GM19043 (cell line): ENCODE data around the gene GRIFIN.
A peak's percentile ranks its signal among the peaks of the same experiment; 100 is the strongest.

Experiments
- ATAC-seq: cut with Tn5 transposase; IDR thresholded peaks from one replicate; pipeline ENCODE4 v1.9.1; 2021; ENCODE audit warnings: low read depth; ENCODE audit not compliant: unreplicated experiment

Gene GRIFIN, protein sequence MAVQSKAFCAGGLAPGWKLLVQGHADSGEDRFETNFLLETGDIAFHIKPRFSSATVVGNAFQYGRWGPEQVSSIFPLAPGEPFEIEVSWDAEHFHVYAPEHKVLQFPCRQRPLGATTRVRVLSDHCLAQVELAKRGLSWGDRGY

GRCh38 chr7:2476298-2476697 is at the start of gene GRIFIN:
Gene GRIFIN (minus strand): TSS chr7:2476398. CDS start chr7:2476383, 15 bp downstream.
- no peak for ATAC-seq

- ATAC-seq = no peak
These were observed 48.8 kb upstream of the GRIFIN start for GRCh38 chr7:2524808-2525657.

GRCh38 chr7:2523941-2524807 is 48.0 kb upstream of the GRIFIN start:
- no peak for ATAC-seq

DNA sequence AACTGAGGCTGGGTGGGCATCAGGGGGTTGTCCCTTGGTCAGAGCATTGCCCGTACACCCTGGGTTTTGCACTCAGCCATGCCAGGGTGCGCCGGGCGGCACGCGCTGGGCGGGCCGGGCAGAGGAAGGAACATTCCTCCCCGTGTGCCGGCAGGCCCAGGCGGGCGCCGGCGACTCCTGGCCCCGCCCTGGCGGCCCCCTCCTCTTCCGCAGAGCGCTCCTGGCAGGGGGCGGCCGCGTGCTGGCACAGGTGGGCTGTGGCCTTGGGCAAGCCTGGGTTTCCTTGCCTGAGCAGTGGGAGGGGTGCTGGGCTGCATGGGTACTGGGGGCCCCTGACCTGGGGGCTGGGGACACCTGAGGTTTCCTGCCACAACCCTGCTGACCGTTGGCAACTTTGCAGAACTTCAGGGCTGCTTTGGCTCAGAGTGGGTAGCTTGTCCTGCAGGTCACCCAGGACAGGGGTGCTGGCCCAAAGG is 47.3 kb upstream of the GRIFIN start:
- ATAC-seq = no peak

DNA sequence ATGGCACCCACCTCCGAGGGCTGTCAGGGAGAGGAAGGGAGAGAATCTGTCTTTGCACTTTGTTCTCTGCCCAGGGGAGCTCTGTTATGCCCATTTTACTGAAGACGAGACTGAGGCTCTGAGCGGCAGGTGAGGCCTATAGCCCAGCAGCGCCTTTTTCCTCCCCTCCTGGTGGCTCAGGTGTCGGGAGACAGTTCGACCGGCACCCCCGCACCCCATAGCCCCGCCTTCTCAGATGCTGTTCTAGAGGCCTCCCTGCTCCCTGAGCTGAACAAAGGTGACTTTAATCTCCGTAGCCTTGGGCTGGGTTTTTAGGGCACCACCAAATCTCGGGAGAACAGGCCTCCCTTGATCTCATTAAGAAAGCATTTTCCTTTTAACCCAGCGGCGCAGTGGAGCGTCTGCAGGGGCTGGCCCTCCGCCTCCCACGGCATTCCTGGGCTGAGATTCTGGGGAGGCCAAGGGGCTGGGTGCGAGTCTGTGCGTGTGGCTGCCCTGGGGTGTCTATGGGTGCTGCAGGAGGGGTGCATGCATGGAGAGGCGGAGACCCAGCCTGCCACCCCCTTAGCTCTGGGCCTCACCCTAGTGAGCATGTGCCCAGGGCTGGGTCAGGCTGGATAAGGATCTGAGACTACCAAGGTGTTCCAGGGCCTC is 46.7 kb upstream of the GRIFIN start:
- no peak for ATAC-seq

GRCh38 chr7:2521952-2522591 is 45.9 kb upstream of the GRIFIN start:
- ATAC-seq = no peak

GRCh38 chr7:2521341-2521745 is 45.1 kb upstream of the GRIFIN start:
- ATAC-seq = no peak

DNA sequence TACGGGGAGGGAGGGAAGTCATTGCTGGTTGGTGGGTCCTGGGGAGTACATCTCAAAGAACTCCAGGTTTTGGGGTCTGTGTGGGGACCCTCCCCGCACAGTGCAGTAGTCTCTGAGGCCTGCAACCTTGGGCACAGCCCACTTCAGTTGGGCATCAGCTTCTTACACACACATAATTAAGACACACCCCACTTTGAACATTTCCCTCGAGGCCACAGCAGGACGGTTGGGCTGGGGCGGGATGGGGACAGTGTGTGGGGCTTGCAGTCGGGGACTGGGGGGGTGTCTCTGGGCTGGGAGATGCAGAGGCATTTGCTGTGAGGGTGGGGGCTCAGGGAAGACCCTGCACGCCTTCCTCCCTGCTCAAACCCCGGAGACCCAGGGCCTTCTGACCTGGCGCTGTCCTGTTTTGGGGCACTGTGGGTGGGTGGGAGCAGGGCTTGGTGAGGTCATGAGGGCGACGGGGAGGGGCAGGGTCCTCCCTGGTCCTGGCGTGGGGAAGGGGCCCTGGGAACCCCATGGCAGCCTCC is 44.6 kb upstream of the GRIFIN start:
- no peak for ATAC-seq

GRCh38 chr7:2520131-2520760 is 44.0 kb upstream of the GRIFIN start:
- no peak for ATAC-seq

GRCh38 chr7:2519119-2519930 is 43.1 kb upstream of the GRIFIN start, which contains the start of gene LFNG:
Gene LFNG (plus strand): TSS chr7:2519774. CDS start chr7:2519862, 88 bp downstream.
- peak; percentile 68 for ATAC-seq

GRCh38 chr7:2518737-2519118 is 42.5 kb upstream of the GRIFIN start:
- no peak for ATAC-seq

DNA sequence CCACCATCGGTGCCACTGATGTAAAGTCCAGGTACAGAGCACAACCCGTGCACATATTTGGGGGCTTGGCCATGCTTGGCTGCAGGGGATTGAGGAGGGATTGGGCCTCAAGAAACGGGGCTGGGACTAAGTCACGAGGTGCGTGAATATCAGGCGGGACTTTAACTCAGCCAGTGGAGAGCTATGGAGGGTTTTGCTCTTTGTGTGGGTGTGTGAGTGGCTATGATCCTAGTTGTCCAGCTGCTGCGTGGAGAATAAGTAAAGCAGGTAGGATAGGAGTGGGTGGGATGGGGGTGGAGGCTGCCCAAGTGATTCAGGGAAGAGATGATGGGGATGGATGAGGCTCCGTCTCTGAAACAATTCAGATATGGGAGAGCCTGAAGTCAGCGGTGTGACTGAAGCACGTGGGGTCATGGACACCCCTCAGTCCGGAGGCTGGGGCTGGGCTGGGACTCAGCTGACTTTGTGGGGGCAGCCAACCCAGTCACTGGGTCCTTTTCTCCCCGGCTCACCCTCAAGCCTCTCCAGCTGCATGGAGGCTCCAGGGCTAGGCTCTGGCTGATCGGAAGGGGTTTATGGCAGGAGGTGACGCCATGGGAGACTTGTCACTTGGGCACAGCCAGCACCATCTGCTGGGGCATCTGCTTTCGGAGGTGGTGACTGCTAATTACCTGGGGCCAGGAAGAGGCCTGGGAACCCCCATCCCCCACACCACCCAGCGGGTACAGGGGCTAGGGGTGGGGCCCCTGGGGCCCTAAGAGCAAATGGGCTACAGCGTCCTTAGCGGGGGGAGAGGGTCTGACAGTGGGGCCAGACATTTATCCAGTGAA is 41.7 kb upstream of the GRIFIN start:
- ATAC-seq = no peak

- ATAC-seq = no peak
These were observed 40.8 kb upstream of the GRIFIN start for GRCh38 chr7:2517026-2517425.

DNA sequence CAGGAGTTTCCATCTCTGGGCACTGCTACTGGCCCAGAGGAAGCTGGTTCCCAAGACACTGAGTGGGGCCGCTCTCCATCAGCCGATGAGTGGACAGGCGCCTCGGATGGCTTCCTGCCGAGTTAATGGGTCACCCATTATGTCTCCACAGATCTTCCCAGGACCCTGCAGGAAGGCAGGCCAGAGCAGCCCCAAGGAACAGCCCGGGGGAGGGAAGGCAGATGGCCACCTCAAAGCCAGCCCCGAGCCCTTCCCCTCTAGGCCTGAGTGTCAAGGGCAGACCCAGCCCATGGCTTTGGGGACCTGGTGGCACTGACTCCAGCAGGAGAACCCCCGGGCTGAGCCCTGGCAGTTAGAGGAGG is 40.0 kb upstream of the GRIFIN start:
- ATAC-seq = no peak

GRCh38 chr7:2515424-2516193 is 39.4 kb upstream of the GRIFIN start:
- no peak for ATAC-seq

GRCh38 chr7:2514473-2515423 is 38.5 kb upstream of the GRIFIN start:
- ATAC-seq = no peak
